ENCODE results near the gene PGF.

DNA sequence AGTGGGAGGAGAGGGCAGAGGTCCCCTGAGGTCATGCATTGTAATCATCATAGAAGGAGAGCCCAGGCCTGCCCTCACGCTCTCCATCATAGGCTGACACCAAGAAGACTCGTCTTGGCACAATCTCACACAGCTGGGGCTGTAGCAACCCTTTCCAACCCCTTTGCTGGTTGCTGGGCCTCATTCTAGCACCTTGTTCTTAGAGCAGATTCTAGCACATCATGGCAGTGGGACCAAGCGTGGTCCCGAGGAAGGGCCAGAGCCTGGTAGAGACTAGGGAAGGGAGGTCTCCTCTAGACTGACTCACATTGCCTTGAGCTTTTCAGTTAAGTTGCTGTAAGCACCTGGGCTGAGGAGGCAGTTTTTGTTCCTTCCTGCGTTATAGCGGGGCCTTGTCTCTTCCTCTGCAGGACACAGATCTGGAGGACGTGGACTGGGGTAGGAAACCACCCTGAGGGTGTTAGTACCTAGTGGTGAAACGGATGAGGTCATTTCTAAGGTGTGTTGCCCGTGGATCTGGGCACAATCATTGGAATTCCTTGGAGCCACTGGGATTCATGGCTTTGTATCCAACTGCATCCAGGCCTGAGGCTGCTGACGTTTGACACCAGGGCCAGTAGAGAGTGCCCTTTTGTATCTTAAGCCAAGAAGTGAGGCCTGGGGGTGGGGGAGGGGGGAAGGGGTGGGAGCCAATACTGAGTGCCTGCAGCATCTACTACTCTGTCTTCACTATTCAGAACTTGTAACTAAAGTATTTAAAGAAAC, 52.3 kb downstream of the PGF start:
- TF ChIP-seq, protein P1, sequence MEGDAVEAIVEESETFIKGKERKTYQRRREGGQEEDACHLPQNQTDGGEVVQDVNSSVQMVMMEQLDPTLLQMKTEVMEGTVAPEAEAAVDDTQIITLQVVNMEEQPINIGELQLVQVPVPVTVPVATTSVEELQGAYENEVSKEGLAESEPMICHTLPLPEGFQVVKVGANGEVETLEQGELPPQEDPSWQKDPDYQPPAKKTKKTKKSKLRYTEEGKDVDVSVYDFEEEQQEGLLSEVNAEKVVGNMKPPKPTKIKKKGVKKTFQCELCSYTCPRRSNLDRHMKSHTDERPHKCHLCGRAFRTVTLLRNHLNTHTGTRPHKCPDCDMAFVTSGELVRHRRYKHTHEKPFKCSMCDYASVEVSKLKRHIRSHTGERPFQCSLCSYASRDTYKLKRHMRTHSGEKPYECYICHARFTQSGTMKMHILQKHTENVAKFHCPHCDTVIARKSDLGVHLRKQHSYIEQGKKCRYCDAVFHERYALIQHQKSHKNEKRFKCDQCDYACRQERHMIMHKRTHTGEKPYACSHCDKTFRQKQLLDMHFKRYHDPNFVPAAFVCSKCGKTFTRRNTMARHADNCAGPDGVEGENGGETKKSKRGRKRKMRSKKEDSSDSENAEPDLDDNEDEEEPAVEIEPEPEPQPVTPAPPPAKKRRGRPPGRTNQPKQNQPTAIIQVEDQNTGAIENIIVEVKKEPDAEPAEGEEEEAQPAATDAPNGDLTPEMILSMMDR (IDR thresholded peaks at IDR 0.05): no peak
- no peak for TF ChIP-seq POLR2A (IDR thresholded peaks at IDR 0.05)
